AG09319 (cell line): ENCODE data around the gene FBXL7.

ENCODE experiments used
- DNase-seq: peaks from one replicate; pipeline ENCODE4 v3.0.0-alpha.2; 2010; ENCODE audit warnings: low read depth; ENCODE audit errors: extremely low read depth
- CTCF ChIP-seq: IDR thresholded peaks from 2 replicates; pipeline ENCODE4 v1.5.1; 2011; ENCODE audit warnings: low read depth, mild to moderate bottlenecking, inconsistent platforms, low read length, moderate library complexity

Gene FBXL7

GRCh38 chr5:15938961-15939360 lies 439.0 kb downstream of the FBXL7 start:
- no peak for DNase-seq
- no peak for TF ChIP-seq CTCF

GRCh38 chr5:15940905-15941304 lies 440.9 kb downstream of the FBXL7 start:
- no peak for DNase-seq
- no peak for TF ChIP-seq CTCF

- no peak for DNase-seq
- no peak for TF ChIP-seq CTCF
These were observed 443.5 kb downstream of the FBXL7 start for GRCh38 chr5:15943487-15943886.

GRCh38 chr5:15946026-15946425 lies 446.0 kb downstream of the FBXL7 start:
- TF ChIP-seq CTCF: no peak
- no peak for DNase-seq

- 0 out of 2 replicates have a peak, but pooled peaks have one; percentile 0 for TF ChIP-seq CTCF
- DNase-seq: no peak
These were observed 448.2 kb downstream of the FBXL7 start for GRCh38 chr5:15948190-15948589.

- TF ChIP-seq CTCF: no peak
- no peak for DNase-seq
These were observed 451.1 kb downstream of the FBXL7 start for GRCh38 chr5:15951126-15951525.

- DNase-seq: no peak
- TF ChIP-seq CTCF: no peak
These were observed 451.6 kb downstream of the FBXL7 start for GRCh38 chr5:15951550-15951949.
